DMS79 treated with DMSO at 0.1 percent for 48 hours (cell line): Measurements from ENCODE around the gene AGAP2.
"Not testable (repeated sequence)": the region's sequence is repeated elsewhere in the genome, so short reads cannot be mapped to it uniquely, and the experiment has no call there.

ENCODE experiments used
- DNase-seq: peaks from one replicate; lab custom pipeline; 2025; lab: John Stamatoyannopoulos, UW

Gene AGAP2

DNA sequence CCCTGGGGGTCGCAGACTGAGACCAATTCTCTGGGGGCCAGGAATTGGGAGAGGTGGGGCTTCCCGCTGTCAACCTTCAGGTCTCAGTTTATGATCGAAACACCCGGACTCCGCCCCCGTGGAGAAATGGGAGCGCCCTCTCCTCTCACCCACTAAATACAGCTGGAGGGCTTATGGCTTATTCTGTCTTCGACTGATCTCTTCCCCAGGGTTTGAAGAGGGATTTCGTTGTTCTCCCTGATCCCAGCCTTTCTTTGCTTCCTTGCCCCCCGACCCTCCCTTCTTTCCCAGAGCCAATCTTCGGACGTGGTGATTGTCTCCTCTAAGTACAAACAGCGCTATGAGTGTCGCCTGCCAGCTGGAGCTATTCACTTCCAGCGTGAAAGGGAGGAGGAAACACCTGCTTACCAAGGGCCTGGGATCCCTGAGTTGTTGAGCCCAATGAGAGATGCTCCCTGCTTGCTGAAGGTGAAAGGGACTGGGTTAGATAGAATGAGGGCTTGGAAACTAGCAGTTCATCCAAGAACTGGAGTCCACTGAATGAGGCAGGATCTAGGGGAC lies 44.0 kb downstream of the AGAP2 start:
- no peak for DNase-seq

DNA sequence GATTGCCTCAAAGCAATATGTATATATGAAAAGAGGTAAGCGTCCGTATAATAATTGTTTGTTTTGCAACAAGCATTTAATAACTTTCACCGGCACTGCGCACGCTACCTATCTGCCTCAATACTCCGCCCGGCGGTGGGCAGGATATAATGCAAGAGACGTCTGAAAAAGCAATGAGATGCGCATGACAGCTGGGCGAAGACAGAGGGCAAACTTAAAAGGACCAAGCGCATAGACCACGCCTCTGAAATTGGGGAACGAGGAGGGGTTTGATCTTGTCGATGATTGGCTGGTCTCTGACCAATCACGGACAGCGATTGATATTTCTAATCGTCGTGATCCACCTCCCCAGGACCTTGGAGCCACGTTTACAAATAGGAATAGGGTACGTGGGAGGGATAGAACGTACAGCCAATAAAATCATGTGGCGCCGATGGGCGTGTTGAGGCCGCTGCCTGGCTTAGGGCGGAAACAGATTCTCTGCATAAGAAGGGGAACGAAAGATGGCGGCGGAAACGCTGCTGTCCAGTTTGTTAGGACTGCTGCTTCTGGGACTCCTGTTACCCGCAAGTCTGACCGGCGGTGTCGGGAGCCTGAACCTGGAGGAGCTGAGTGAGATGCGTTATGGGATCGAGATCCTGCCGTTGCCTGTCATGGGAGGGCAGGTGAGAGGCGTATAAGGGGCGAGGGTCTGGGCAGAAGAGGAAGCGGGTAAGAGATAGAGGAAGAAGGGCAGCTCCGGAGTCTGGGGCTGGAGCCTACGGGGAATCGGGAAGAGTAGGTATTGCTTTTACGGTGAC lies 44.7 kb downstream of the AGAP2 start, which contains the start of gene OS9:
Gene OS9, plus strand, starts transcription at position 474 of the 800 bp plus-strand sequence. Its CDS starts 30 bp downstream, at position 504.
- peak; percentile 96 for DNase-seq

DNA sequence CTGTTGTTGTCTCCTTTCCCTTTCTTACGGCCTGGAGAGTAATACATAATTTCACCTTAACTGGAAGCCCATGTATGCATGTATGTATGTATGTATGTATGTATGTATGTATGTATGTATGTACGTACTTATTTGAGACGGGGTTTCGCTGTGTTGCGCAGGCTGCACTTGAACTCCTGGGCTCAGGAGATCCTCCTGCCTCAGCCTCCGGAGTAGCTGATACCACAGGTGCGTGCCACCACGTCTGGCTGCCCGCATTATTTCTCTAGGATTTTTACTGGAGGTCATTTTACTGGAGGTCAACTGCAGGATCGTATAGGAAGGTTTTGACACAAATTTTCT lies 45.3 kb downstream of the AGAP2 start:
- DNase-seq = no peak

DNA sequence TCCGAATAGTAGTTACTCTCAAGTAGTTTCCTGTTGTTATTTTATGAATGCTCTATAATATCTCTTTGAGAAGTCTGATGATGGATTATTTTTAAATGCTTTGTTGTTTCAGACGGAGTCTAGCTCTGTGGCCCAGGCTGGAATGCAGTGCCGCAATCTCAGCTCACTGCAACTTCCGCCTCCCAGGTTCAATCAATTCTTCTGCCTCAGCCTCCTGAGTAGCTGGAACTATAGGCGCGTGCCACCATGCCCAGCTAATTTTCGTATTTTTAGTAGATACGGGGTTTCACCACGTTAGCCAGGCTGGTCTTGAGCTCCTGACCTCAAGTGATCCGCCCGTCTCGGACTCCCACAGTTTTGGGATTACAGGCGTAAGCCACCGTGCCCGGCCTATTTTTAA lies 46.0 kb downstream of the AGAP2 start:
- no peak for DNase-seq

DNA sequence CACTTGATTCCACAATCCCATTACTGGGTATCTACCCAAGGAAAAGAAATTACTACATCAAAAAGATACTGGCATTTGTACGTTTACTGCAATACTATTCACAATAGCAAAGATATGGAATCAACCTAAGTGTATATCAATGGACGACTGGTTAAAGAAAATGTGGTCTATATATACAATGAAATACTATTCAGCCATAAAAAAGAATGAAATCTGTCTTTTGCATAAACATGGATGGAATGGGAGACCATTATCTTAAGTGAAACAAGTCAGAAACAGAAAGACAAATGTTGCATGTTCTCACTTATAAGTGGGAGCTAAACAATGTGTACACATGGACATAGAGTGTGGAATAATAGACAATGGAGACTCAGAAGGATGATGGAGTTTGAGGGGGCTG lies 49.6 kb downstream of the AGAP2 start:
- DNase-seq = no peak

DNA sequence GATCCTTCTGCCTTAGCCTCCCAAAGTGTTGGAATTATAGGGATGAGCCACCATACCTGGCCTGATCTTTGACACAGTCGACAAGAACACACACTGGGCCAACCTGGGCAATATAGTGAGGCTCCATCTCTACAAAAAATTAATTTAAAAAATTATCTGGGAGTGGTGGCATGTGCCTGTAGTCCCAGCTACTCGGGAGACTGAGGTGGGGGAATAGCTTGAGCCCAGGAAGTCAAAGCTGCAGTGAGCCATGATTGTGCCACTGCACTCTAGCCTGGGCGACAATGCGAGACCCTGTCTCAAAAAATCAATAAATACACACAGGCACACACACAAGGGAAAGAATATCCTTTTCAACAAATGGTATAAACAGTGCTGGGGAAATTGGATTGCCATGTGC lies 50.7 kb downstream of the AGAP2 start:
- no peak for DNase-seq

DNA sequence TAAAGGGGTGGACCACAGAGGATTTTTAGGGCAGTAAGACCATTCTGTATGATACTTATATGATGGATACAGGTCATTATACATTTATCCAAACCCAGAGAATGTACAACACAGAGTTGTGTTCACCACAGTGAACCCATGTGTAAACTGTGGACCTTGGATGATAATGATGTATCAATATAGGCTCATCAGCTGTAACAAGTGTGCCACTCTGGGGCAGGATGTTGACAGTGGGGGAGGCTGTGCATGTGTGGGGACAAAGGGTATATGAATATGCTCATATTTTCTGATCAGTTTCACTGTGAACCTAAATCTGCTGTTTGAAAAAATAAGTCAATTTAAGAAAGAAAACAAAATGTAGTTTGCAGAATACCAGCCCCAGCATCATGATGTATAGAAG lies 58.8 kb downstream of the AGAP2 start:
- no peak for DNase-seq

GRCh38 chr12:57677947-57678346 lies 60.6 kb downstream of the AGAP2 start:
- not testable (repeated sequence) for DNase-seq

- no peak for DNase-seq
These were observed 63.9 kb downstream of the AGAP2 start for GRCh38 chr12:57674691-57675090.
